Cardiac muscle cell (in vitro differentiated cells and primary cell): ENCODE measurements around the gene FOXP4. TPM values are rescaled to one million over a fixed set of nuclear protein-coding genes. Genes with fewer than 3 reads are reported as not detected.

ENCODE experiments used
- DNase-seq, 2 donors: peaks; one replicate each; pipeline versions ENCODE4 v3.0.0 to v3.0.0-alpha.2; 2010 to 2017; ENCODE audit warnings: low read depth in 1 of 2, low spot score in 1 of 2
- H3K27ac ChIP-seq: fragments of 200-600 bp; sonication (generic); 2 replicates; pipeline ENCODE4 v1.5.1; 2016
- H3K27me3 ChIP-seq: fragments of 200-600 bp; sonication (generic); 2 replicates; pipeline ENCODE4 v1.6.0; 2016; ENCODE audit warnings: control low read depth
- H3K36me3 ChIP-seq: fragments of 200-600 bp; sonication (generic); 2 replicates; pipeline ENCODE4 v1.5.1; 2016; ENCODE audit warnings: control low read depth
- H3K4me1 ChIP-seq: fragments of 200-600 bp; sonication (generic); 2 replicates; pipeline ENCODE4 v1.8.1; 2017; ENCODE audit warnings: low read depth, mild to moderate bottlenecking, mixed run types
- H3K4me3 ChIP-seq: fragments of 200-600 bp; sonication (generic); 2 replicates; pipeline ENCODE4 v1.5.1; 2016; ENCODE audit warnings: mild to moderate bottlenecking
- H3K9me3 ChIP-seq: fragments of 200-600 bp; sonication (generic); 2 replicates; pipeline ENCODE4 v1.5.1; 2017; ENCODE audit warnings: low read depth, mild to moderate bottlenecking, control low read depth
- CTCF ChIP-seq: IDR thresholded peaks from 2 replicates; pipeline ENCODE4 v1.5.1; 2012; ENCODE audit warnings: low read depth, mild to moderate bottlenecking, low read length
- polyA plus RNA-seq: library from polyadenylated mRNA; unstranded; fragments of >200 nt; fragmentation: Nextera tagmentation; extraction: Ambion mirVana; gene quantifications from 2 replicates; pipeline ENCODE4 v1.2.1, GENCODE V29; 2016
- total RNA-seq: library from RNA; depleted of rRNA; stranded (reverse); fragments of >200 nt; gene quantifications from 2 replicates; pipeline ENCODE4 v1.2.3, GENCODE V29; 2016

The FOXP4 gene
- total and polyA plus RNA-seq, 2 experiments from 2014 or later, result 29.0 to 42.5 TPM

GRCh38 chr6:41604006-41604405, 57.8 kb downstream of the FOXP4 start:
- H3K27ac ChIP-seq, result no peak overlapping the region
- DNase-seq, result no peak
- no peak for TF ChIP-seq CTCF
- H3K4me1 ChIP-seq, result no peaks in the 10 kb centered on the region
- H3K4me3 ChIP-seq, result no peak overlapping the region
- no peaks in the 10 kb centered on the region for H3K9me3 ChIP-seq
- H3K27me3 ChIP-seq, result no peaks in the 10 kb centered on the region
- H3K36me3 ChIP-seq, result no peaks in the 10 kb centered on the region

- no peak for TF ChIP-seq CTCF
Observed at GRCh38 chr6:41605649-41606048, 59.5 kb downstream of the FOXP4 start.

GRCh38 chr6:41607036-41607435, 60.9 kb downstream of the FOXP4 start:
- Histone ChIP-seq H3K27ac (no peak overlapping the region), H3K27me3 (no peaks in the 10 kb centered on the region), H3K4me1 (no peaks in the 10 kb centered on the region), H3K36me3 (no peaks in the 10 kb centered on the region), H3K4me3 (no peak overlapping the region), H3K9me3 (no peaks in the 10 kb centered on the region)
- DNase-seq, result no peak
- TF ChIP-seq CTCF, result no peak

More at GRCh38 chr6:41605649-41606048, 59.5 kb downstream of the FOXP4 start:
- no peak for DNase-seq
- H3K4me1 ChIP-seq, result no peaks in the 10 kb centered on the region
- H3K9me3 ChIP-seq, result no peaks in the 10 kb centered on the region
- no peaks in the 10 kb centered on the region for H3K36me3 ChIP-seq
- H3K27ac ChIP-seq, result no peak overlapping the region
- no peak overlapping the region for H3K4me3 ChIP-seq
- no peaks in the 10 kb centered on the region for H3K27me3 ChIP-seq

- TF ChIP-seq CTCF, result no peak
- DNase-seq, result no peak
- Histone ChIP-seq H3K4me3 (no peak overlapping the region), H3K9me3 (no peaks in the 10 kb centered on the region), H3K27ac (no peak overlapping the region), H3K36me3 (no peaks in the 10 kb centered on the region), H3K4me1 (no peaks in the 10 kb centered on the region), H3K27me3 (no peaks in the 10 kb centered on the region)
Observed at GRCh38 chr6:41607736-41608135, 61.6 kb downstream of the FOXP4 start.

GRCh38 chr6:41608443-41609151, 62.4 kb downstream of the FOXP4 start:
- H3K36me3 ChIP-seq, result no peaks in the 10 kb centered on the region
- no peak for DNase-seq
- no peak overlapping the region for H3K27ac ChIP-seq
- no peak overlapping the region for H3K4me3 ChIP-seq
- no peaks in the 10 kb centered on the region for H3K9me3 ChIP-seq
- H3K4me1 ChIP-seq, result no peaks in the 10 kb centered on the region
- no peak for TF ChIP-seq CTCF
- H3K27me3 ChIP-seq, result no peaks in the 10 kb centered on the region
